Nephron progenitor cell (in vitro differentiated cells): Measurements from ENCODE around the gene INSRR.
A peak's percentile ranks its signal among the peaks of the same experiment; 100 is the strongest.

ENCODE experiments used
- DNase-seq: peaks from one replicate; pipeline ENCODE4 v3.0.0; 2021
- H3K27ac Mint-ChIP-seq: 2 replicates; pipeline ENCODE4 v1.8.0; 2021; ENCODE audit warnings: mild to moderate bottlenecking, moderate library complexity, mixed read lengths
- H3K27me3 Mint-ChIP-seq: 2 replicates; pipeline ENCODE4 v1.8.0; 2021; ENCODE audit warnings: mild to moderate bottlenecking, low read depth, mixed read lengths; ENCODE audit not compliant: poor library complexity
- H3K36me3 Mint-ChIP-seq: 2 replicates; pipeline ENCODE4 v1.8.0; 2021; ENCODE audit warnings: low read depth, mixed read lengths
- H3K4me1 Mint-ChIP-seq: 2 replicates; pipeline ENCODE4 v1.8.0; 2021; ENCODE audit warnings: mixed read lengths
- H3K4me3 Mint-ChIP-seq: 2 replicates; pipeline ENCODE4 v1.8.0; 2021; ENCODE audit warnings: mild to moderate bottlenecking, moderate library complexity, mixed read lengths
- H3K9me3 Mint-ChIP-seq: 2 replicates; pipeline ENCODE4 v1.8.0; 2021; ENCODE audit warnings: mild to moderate bottlenecking, moderate library complexity, mixed read lengths
- CTCF ChIP-seq: fragments of 200-600 bp; sonication (generic); IDR thresholded peaks from 2 replicates; pipeline ENCODE4 v1.5.0; 2021; ENCODE audit warnings: antibody characterized with exemption

Gene INSRR

GRCh38 chr1:156811168-156811567 lies 47.7 kb downstream of the INSRR start:
- H3K27ac Mint-ChIP-seq = peak overlapping the region; percentile 79
- H3K9me3 Mint-ChIP-seq = no peaks in the 10 kb centered on the region
- H3K4me1 Mint-ChIP-seq = peaks cover 85% of the 10 kb centered on the region
- H3K36me3 Mint-ChIP-seq = peaks cover 15% of the 10 kb centered on the region
- H3K27me3 Mint-ChIP-seq = peaks cover 24% of the 10 kb centered on the region
- no peak for TF ChIP-seq CTCF
- no peak for DNase-seq
- peak overlapping the region; percentile 39 for H3K4me3 Mint-ChIP-seq

GRCh38 chr1:156809711-156810366 lies 49.1 kb downstream of the INSRR start:
- TF ChIP-seq CTCF = no peak
- peaks cover 82% of the 10 kb centered on the region for H3K4me1 Mint-ChIP-seq
- peaks cover 21% of the 10 kb centered on the region for H3K27me3 Mint-ChIP-seq
- H3K36me3 Mint-ChIP-seq = peaks cover 15% of the 10 kb centered on the region
- no peaks in the 10 kb centered on the region for H3K9me3 Mint-ChIP-seq
- H3K27ac Mint-ChIP-seq = no peak overlapping the region
- DNase-seq = no peak
- H3K4me3 Mint-ChIP-seq = peak overlapping the region; percentile 41

GRCh38 chr1:156809281-156809680 lies 49.6 kb downstream of the INSRR start:
- TF ChIP-seq CTCF = no peak
- H3K9me3 Mint-ChIP-seq = no peaks in the 10 kb centered on the region
- H3K36me3 Mint-ChIP-seq = peaks cover 15% of the 10 kb centered on the region
- H3K4me1 Mint-ChIP-seq = peaks cover 82% of the 10 kb centered on the region
- no peak overlapping the region for H3K27ac Mint-ChIP-seq
- no peak for DNase-seq
- no peak overlapping the region for H3K4me3 Mint-ChIP-seq
- H3K27me3 Mint-ChIP-seq = peaks cover 21% of the 10 kb centered on the region

- Mint-ChIP-seq H3K27me3 (peaks cover 18% of the 10 kb centered on the region), H3K27ac (peak overlapping the region; percentile 12), H3K9me3 (no peaks in the 10 kb centered on the region), H3K36me3 (peaks cover 15% of the 10 kb centered on the region), H3K4me1 (peaks cover 83% of the 10 kb centered on the region), H3K4me3 (peak overlapping the region; percentile 39)
- DNase-seq = no peak
- TF ChIP-seq CTCF = no peak
These were observed 50.5 kb downstream of the INSRR start for GRCh38 chr1:156808186-156809030.

- no peak overlapping the region for H3K4me3 Mint-ChIP-seq
These were observed 51.3 kb downstream of the INSRR start for GRCh38 chr1:156807627-156808026.

More at GRCh38 chr1:156807627-156808026, 51.3 kb downstream of the INSRR start:
- no peak for DNase-seq
- Mint-ChIP-seq H3K4me1 (peaks cover 83% of the 10 kb centered on the region), H3K36me3 (peaks cover 15% of the 10 kb centered on the region), H3K27me3 (peaks cover 14% of the 10 kb centered on the region), H3K27ac (no peak overlapping the region), H3K9me3 (no peaks in the 10 kb centered on the region)
- no peak for TF ChIP-seq CTCF
